NCI-H187 treated with DMSO at 0.1 percent for 48 hours (cell line): ENCODE measurements around the gene AKIRIN2.
A peak's percentile ranks its signal among the peaks of the same experiment; 100 is the strongest.

Experiments used
- DNase-seq: peaks from one replicate; lab custom pipeline; 2025; lab: John Stamatoyannopoulos, UW

AKIRIN2 gene

GRCh38 chr6:87701676-87702588 is at the start of gene AKIRIN2:
Gene AKIRIN2, minus strand, starts transcription at chr6:87702233. Its CDS starts 549 bp downstream, at chr6:87701684.
- DNase-seq = peak; percentile 91

- DNase-seq = no peak
Observed at GRCh38 chr6:87747646-87748045, 45.6 kb upstream of the AKIRIN2 start.

GRCh38 chr6:87745966-87746721 is 44.1 kb upstream of the AKIRIN2 start:
- no peak for DNase-seq

- no peak for DNase-seq
Observed at GRCh38 chr6:87743454-87743853, 41.4 kb upstream of the AKIRIN2 start.

- DNase-seq = no peak
Observed at GRCh38 chr6:87742106-87742505, 40.1 kb upstream of the AKIRIN2 start.

GRCh38 chr6:87741001-87741650 is 39.1 kb upstream of the AKIRIN2 start:
- DNase-seq = no peak

GRCh38 chr6:87738744-87739143 is 36.7 kb upstream of the AKIRIN2 start:
- no peak for DNase-seq

GRCh38 chr6:87738000-87738399 is 36.0 kb upstream of the AKIRIN2 start:
- no peak for DNase-seq

- DNase-seq = no peak
Observed at GRCh38 chr6:87736809-87737540, 34.9 kb upstream of the AKIRIN2 start.

GRCh38 chr6:87731818-87732661 is 30.0 kb upstream of the AKIRIN2 start:
- peak; percentile 57 for DNase-seq

- no peak for DNase-seq
Observed at GRCh38 chr6:87731080-87731479, 29.0 kb upstream of the AKIRIN2 start.

GRCh38 chr6:87729965-87730719 is 28.1 kb upstream of the AKIRIN2 start:
- DNase-seq = no peak

GRCh38 chr6:87728706-87729105 is 26.7 kb upstream of the AKIRIN2 start:
- DNase-seq = no peak

- no peak for DNase-seq
Observed at GRCh38 chr6:87724983-87725811, 23.2 kb upstream of the AKIRIN2 start.

GRCh38 chr6:87723170-87724078 is 21.4 kb upstream of the AKIRIN2 start:
- DNase-seq = no peak

- DNase-seq = no peak
Observed at GRCh38 chr6:87722540-87723169, 20.6 kb upstream of the AKIRIN2 start.

GRCh38 chr6:87721311-87721710 is 19.3 kb upstream of the AKIRIN2 start:
- DNase-seq = no peak
